ENCODE data around the gene MYRIP. TPM values are rescaled to one million over a fixed set of nuclear protein-coding genes. Genes with fewer than 3 reads are reported as not detected.
"Not testable (repeated sequence)": the region's sequence is repeated elsewhere in the genome, so short reads cannot be mapped to it uniquely, and the experiment has no call there.

Gene MYRIP
- total RNA-seq, 1 donor from 2014 or later: 1.0 TPM

GRCh38 chr3:39833764-39834163 lies 24.4 kb downstream of the MYRIP start:
- H3K9me3 ChIP-seq (ENCODE audit: control insufficient read depth in 3 of 3, low read length in 3 of 3); H3K36me3 ChIP-seq (ENCODE audit: control insufficient read depth in 3 of 3, insufficient read depth in 3 of 3, low read length in 3 of 3); H3K27me3 ChIP-seq (ENCODE audit: control insufficient read depth in 3 of 3, insufficient read depth in 3 of 3, low read length in 3 of 3); H3K27ac ChIP-seq (ENCODE audit: low read depth, low read length); H3K4me1 ChIP-seq (ENCODE audit: control insufficient read depth in 3 of 3, insufficient read depth in 3 of 3, low read length in 3 of 3); H3K4me3 ChIP-seq (ENCODE audit: low read length in 3 of 3); H3K9ac ChIP-seq (ENCODE audit: low read depth in 1 of 3, low read length in 3 of 3): not testable (repeated sequence)

GRCh38 chr3:39839484-39839883 lies 30.1 kb downstream of the MYRIP start:
- Histone ChIP-seq H3K27ac (ENCODE audit: low read depth, low read length) (no peak overlapping the region), H3K4me1 (ENCODE audit: control insufficient read depth in 3 of 3, insufficient read depth in 3 of 3, low read length in 3 of 3) (no peaks in the 10 kb centered on the region), H3K36me3 (ENCODE audit: control insufficient read depth in 3 of 3, insufficient read depth in 3 of 3, low read length in 3 of 3) (no peaks in the 10 kb centered on the region), H3K9me3 (ENCODE audit: control insufficient read depth in 3 of 3, low read length in 3 of 3) (no peaks in the 10 kb centered on the region), H3K9ac (ENCODE audit: low read depth in 1 of 3, low read length in 3 of 3) (no peak overlapping the region), H3K4me3 (ENCODE audit: low read length in 3 of 3) (no peak overlapping the region), H3K27me3 (ENCODE audit: control insufficient read depth in 3 of 3, insufficient read depth in 3 of 3, low read length in 3 of 3) (no peaks in the 10 kb centered on the region)

- Histone ChIP-seq H3K36me3 (ENCODE audit: control insufficient read depth in 3 of 3, insufficient read depth in 3 of 3, low read length in 3 of 3) (no peaks in the 10 kb centered on the region), H3K4me3 (ENCODE audit: low read length in 3 of 3) (no peak overlapping the region), H3K27ac (ENCODE audit: low read depth, low read length) (no peak overlapping the region), H3K9me3 (ENCODE audit: control insufficient read depth in 3 of 3, low read length in 3 of 3) (no peaks in the 10 kb centered on the region), H3K4me1 (ENCODE audit: control insufficient read depth in 3 of 3, insufficient read depth in 3 of 3, low read length in 3 of 3) (no peaks in the 10 kb centered on the region), H3K27me3 (ENCODE audit: control insufficient read depth in 3 of 3, insufficient read depth in 3 of 3, low read length in 3 of 3) (no peaks in the 10 kb centered on the region), H3K9ac (ENCODE audit: low read depth in 1 of 3, low read length in 3 of 3) (no peak overlapping the region)
These were observed 34.0 kb downstream of the MYRIP start for GRCh38 chr3:39843440-39843839.

- Histone ChIP-seq H3K4me3 (ENCODE audit: low read length in 3 of 3) (no peak overlapping the region), H3K9me3 (ENCODE audit: control insufficient read depth in 3 of 3, low read length in 3 of 3) (no peaks in the 10 kb centered on the region), H3K36me3 (ENCODE audit: control insufficient read depth in 3 of 3, insufficient read depth in 3 of 3, low read length in 3 of 3) (no peaks in the 10 kb centered on the region), H3K27ac (ENCODE audit: low read depth, low read length) (no peak overlapping the region), H3K4me1 (ENCODE audit: control insufficient read depth in 3 of 3, insufficient read depth in 3 of 3, low read length in 3 of 3) (no peaks in the 10 kb centered on the region), H3K9ac (ENCODE audit: low read depth in 1 of 3, low read length in 3 of 3) (no peak overlapping the region), H3K27me3 (ENCODE audit: control insufficient read depth in 3 of 3, insufficient read depth in 3 of 3, low read length in 3 of 3) (no peaks in the 10 kb centered on the region)
These were observed 39.0 kb downstream of the MYRIP start for GRCh38 chr3:39848365-39848764.

- Histone ChIP-seq H3K27me3 (ENCODE audit: control insufficient read depth in 3 of 3, insufficient read depth in 3 of 3, low read length in 3 of 3) (no peaks in the 10 kb centered on the region), H3K27ac (ENCODE audit: low read depth, low read length) (no peak overlapping the region), H3K9ac (ENCODE audit: low read depth in 1 of 3, low read length in 3 of 3) (no peak overlapping the region), H3K4me1 (ENCODE audit: control insufficient read depth in 3 of 3, insufficient read depth in 3 of 3, low read length in 3 of 3) (no peaks in the 10 kb centered on the region), H3K4me3 (ENCODE audit: low read length in 3 of 3) (no peak overlapping the region), H3K9me3 (ENCODE audit: control insufficient read depth in 3 of 3, low read length in 3 of 3) (no peaks in the 10 kb centered on the region), H3K36me3 (ENCODE audit: control insufficient read depth in 3 of 3, insufficient read depth in 3 of 3, low read length in 3 of 3) (no peaks in the 10 kb centered on the region)
These were observed 40.7 kb downstream of the MYRIP start for GRCh38 chr3:39849992-39850715.

GRCh38 chr3:39850716-39851032 lies 41.3 kb downstream of the MYRIP start:
- Histone ChIP-seq H3K27me3 (ENCODE audit: control insufficient read depth in 3 of 3, insufficient read depth in 3 of 3, low read length in 3 of 3) (no peaks in the 10 kb centered on the region), H3K4me1 (ENCODE audit: control insufficient read depth in 3 of 3, insufficient read depth in 3 of 3, low read length in 3 of 3) (no peaks in the 10 kb centered on the region), H3K36me3 (ENCODE audit: control insufficient read depth in 3 of 3, insufficient read depth in 3 of 3, low read length in 3 of 3) (no peaks in the 10 kb centered on the region), H3K27ac (ENCODE audit: low read depth, low read length) (no peak overlapping the region), H3K9me3 (ENCODE audit: control insufficient read depth in 3 of 3, low read length in 3 of 3) (no peaks in the 10 kb centered on the region), H3K4me3 (ENCODE audit: low read length in 3 of 3) (no peak overlapping the region), H3K9ac (ENCODE audit: low read depth in 1 of 3, low read length in 3 of 3) (no peak overlapping the region)

- Histone ChIP-seq H3K9me3 (ENCODE audit: control insufficient read depth in 3 of 3, low read length in 3 of 3) (no peaks in the 10 kb centered on the region), H3K4me1 (ENCODE audit: control insufficient read depth in 3 of 3, insufficient read depth in 3 of 3, low read length in 3 of 3) (no peaks in the 10 kb centered on the region), H3K27ac (ENCODE audit: low read depth, low read length) (no peak overlapping the region), H3K9ac (ENCODE audit: low read depth in 1 of 3, low read length in 3 of 3) (no peak overlapping the region), H3K36me3 (ENCODE audit: control insufficient read depth in 3 of 3, insufficient read depth in 3 of 3, low read length in 3 of 3) (no peaks in the 10 kb centered on the region), H3K27me3 (ENCODE audit: control insufficient read depth in 3 of 3, insufficient read depth in 3 of 3, low read length in 3 of 3) (no peaks in the 10 kb centered on the region), H3K4me3 (ENCODE audit: low read length in 3 of 3) (no peak overlapping the region)
These were observed 46.1 kb downstream of the MYRIP start for GRCh38 chr3:39855517-39855916.

GRCh38 chr3:39869890-39870289 lies 60.5 kb downstream of the MYRIP start:
- Histone ChIP-seq H3K4me1 (ENCODE audit: control insufficient read depth in 3 of 3, insufficient read depth in 3 of 3, low read length in 3 of 3) (no peaks in the 10 kb centered on the region), H3K27me3 (ENCODE audit: control insufficient read depth in 3 of 3, insufficient read depth in 3 of 3, low read length in 3 of 3) (no peaks in the 10 kb centered on the region), H3K9me3 (ENCODE audit: control insufficient read depth in 3 of 3, low read length in 3 of 3) (no peaks in the 10 kb centered on the region), H3K36me3 (ENCODE audit: control insufficient read depth in 3 of 3, insufficient read depth in 3 of 3, low read length in 3 of 3) (no peaks in the 10 kb centered on the region), H3K4me3 (ENCODE audit: low read length in 3 of 3) (no peak overlapping the region), H3K9ac (ENCODE audit: low read depth in 1 of 3, low read length in 3 of 3) (no peak overlapping the region), H3K27ac (ENCODE audit: low read depth, low read length) (no peak overlapping the region)

- Histone ChIP-seq H3K9ac (ENCODE audit: low read depth in 1 of 3, low read length in 3 of 3) (no peak overlapping the region), H3K36me3 (ENCODE audit: control insufficient read depth in 3 of 3, insufficient read depth in 3 of 3, low read length in 3 of 3) (no peaks in the 10 kb centered on the region), H3K27me3 (ENCODE audit: control insufficient read depth in 3 of 3, insufficient read depth in 3 of 3, low read length in 3 of 3) (no peaks in the 10 kb centered on the region), H3K27ac (ENCODE audit: low read depth, low read length) (no peak overlapping the region), H3K4me3 (ENCODE audit: low read length in 3 of 3) (no peak overlapping the region), H3K9me3 (ENCODE audit: control insufficient read depth in 3 of 3, low read length in 3 of 3) (no peaks in the 10 kb centered on the region), H3K4me1 (ENCODE audit: control insufficient read depth in 3 of 3, insufficient read depth in 3 of 3, low read length in 3 of 3) (no peaks in the 10 kb centered on the region)
These were observed 61.3 kb downstream of the MYRIP start for GRCh38 chr3:39870706-39871105.

- Histone ChIP-seq H3K27me3 (ENCODE audit: control insufficient read depth in 3 of 3, insufficient read depth in 3 of 3, low read length in 3 of 3) (no peaks in the 10 kb centered on the region), H3K27ac (ENCODE audit: low read depth, low read length) (no peak overlapping the region), H3K4me1 (ENCODE audit: control insufficient read depth in 3 of 3, insufficient read depth in 3 of 3, low read length in 3 of 3) (no peaks in the 10 kb centered on the region), H3K36me3 (ENCODE audit: control insufficient read depth in 3 of 3, insufficient read depth in 3 of 3, low read length in 3 of 3) (no peaks in the 10 kb centered on the region), H3K9me3 (ENCODE audit: control insufficient read depth in 3 of 3, low read length in 3 of 3) (no peaks in the 10 kb centered on the region), H3K4me3 (ENCODE audit: low read length in 3 of 3) (no peak overlapping the region), H3K9ac (ENCODE audit: low read depth in 1 of 3, low read length in 3 of 3) (no peak overlapping the region)
These were observed 70.2 kb downstream of the MYRIP start for GRCh38 chr3:39879581-39879980.

GRCh38 chr3:39882111-39882510 lies 72.7 kb downstream of the MYRIP start:
- Histone ChIP-seq H3K27me3 (ENCODE audit: control insufficient read depth in 3 of 3, insufficient read depth in 3 of 3, low read length in 3 of 3) (no peaks in the 10 kb centered on the region), H3K9ac (ENCODE audit: low read depth in 1 of 3, low read length in 3 of 3) (no peak overlapping the region), H3K9me3 (ENCODE audit: control insufficient read depth in 3 of 3, low read length in 3 of 3) (no peaks in the 10 kb centered on the region), H3K27ac (ENCODE audit: low read depth, low read length) (no peak overlapping the region), H3K4me1 (ENCODE audit: control insufficient read depth in 3 of 3, insufficient read depth in 3 of 3, low read length in 3 of 3) (no peaks in the 10 kb centered on the region), H3K4me3 (ENCODE audit: low read length in 3 of 3) (no peak overlapping the region), H3K36me3 (ENCODE audit: control insufficient read depth in 3 of 3, insufficient read depth in 3 of 3, low read length in 3 of 3) (no peaks in the 10 kb centered on the region)
